ENCODE data around the gene MYZAP.

DNA sequence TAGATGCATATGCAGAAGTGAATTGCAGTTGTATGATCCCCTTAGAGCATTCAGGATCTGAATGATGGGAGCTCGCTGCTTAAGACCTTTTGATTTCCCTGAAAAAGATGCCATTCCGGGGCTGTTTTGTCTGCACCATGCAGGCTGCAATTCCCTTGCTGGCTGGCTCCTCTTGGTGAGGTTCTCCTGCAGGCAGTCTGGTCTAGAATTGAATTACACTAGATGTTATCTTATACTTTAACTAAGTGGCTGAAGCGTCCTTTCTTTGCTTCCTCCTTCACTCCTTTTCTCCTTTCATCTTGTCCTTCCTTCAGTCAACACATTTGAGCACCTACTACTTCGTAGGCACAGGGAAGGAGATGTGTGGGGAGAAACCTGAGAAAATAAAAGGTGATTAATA is 18.6 kb upstream of the MYZAP start:
- TF ChIP-seq, protein P1, sequence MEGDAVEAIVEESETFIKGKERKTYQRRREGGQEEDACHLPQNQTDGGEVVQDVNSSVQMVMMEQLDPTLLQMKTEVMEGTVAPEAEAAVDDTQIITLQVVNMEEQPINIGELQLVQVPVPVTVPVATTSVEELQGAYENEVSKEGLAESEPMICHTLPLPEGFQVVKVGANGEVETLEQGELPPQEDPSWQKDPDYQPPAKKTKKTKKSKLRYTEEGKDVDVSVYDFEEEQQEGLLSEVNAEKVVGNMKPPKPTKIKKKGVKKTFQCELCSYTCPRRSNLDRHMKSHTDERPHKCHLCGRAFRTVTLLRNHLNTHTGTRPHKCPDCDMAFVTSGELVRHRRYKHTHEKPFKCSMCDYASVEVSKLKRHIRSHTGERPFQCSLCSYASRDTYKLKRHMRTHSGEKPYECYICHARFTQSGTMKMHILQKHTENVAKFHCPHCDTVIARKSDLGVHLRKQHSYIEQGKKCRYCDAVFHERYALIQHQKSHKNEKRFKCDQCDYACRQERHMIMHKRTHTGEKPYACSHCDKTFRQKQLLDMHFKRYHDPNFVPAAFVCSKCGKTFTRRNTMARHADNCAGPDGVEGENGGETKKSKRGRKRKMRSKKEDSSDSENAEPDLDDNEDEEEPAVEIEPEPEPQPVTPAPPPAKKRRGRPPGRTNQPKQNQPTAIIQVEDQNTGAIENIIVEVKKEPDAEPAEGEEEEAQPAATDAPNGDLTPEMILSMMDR (IDR thresholded peaks at IDR 0.05): no peak
- TF ChIP-seq POLR2AphosphoS5 (IDR thresholded peaks at IDR 0.05; ENCODE audit: low read depth, low read length) (no peak), REST (IDR thresholded peaks at IDR 0.05; ENCODE audit: insufficient read depth in 1 of 2, low read depth in 2 of 2, low read length in 1 of 2) (no peak)
